Choroid plexus epithelial cell (primary cell): ENCODE results near the gene MACROH2A1.

Source experiments
- DNase-seq: peaks from one replicate; pipeline ENCODE4 v3.0.0-alpha.2; 2010; ENCODE audit warnings: low read depth
- H3K4me3 ChIP-seq: 2 replicates; pipeline ENCODE4 v1.5.1; 2011; ENCODE audit warnings: low read depth, mild to moderate bottlenecking, control low read depth, low read length, moderate library complexity
- CTCF ChIP-seq: conservative IDR thresholded peaks from 2 replicates; pipeline ENCODE4 v1.5.1; 2011; ENCODE audit warnings: low read depth, mild to moderate bottlenecking, control low read depth, inconsistent platforms, low read length, moderate library complexity

The MACROH2A1 gene

GRCh38 chr5:135395866-135396265, 3.2 kb downstream of the MACROH2A1 start:
- TF ChIP-seq CTCF, result no peak
- DNase-seq, result no peak
- no peak overlapping the region for H3K4me3 ChIP-seq

- no peak for DNase-seq
- TF ChIP-seq CTCF, result no peak
- no peak overlapping the region for H3K4me3 ChIP-seq
Observed at GRCh38 chr5:135395451-135395850, 3.6 kb downstream of the MACROH2A1 start.

GRCh38 chr5:135394095-135394494, 4.9 kb downstream of the MACROH2A1 start:
- TF ChIP-seq CTCF, result no peak
- DNase-seq, result no peak
- no peak overlapping the region for H3K4me3 ChIP-seq

GRCh38 chr5:135393691-135394090, 5.3 kb downstream of the MACROH2A1 start:
- DNase-seq, result peak; percentile 44
- H3K4me3 ChIP-seq, result no peak overlapping the region
- no peak for TF ChIP-seq CTCF

GRCh38 chr5:135393229-135393628, 5.8 kb downstream of the MACROH2A1 start:
- TF ChIP-seq CTCF, result no peak
- no peak overlapping the region for H3K4me3 ChIP-seq
- no peak for DNase-seq

GRCh38 chr5:135392256-135392655, 6.8 kb downstream of the MACROH2A1 start:
- TF ChIP-seq CTCF, result no peak
- no peak overlapping the region for H3K4me3 ChIP-seq
- DNase-seq, result peak; percentile 91

GRCh38 chr5:135391869-135392255, 7.2 kb downstream of the MACROH2A1 start:
- TF ChIP-seq CTCF, result no peak
- DNase-seq, result no peak
- no peak overlapping the region for H3K4me3 ChIP-seq
